Measurements from ENCODE around the gene CYLC1.
A peak's percentile ranks its signal among the peaks of the same experiment; 100 is the strongest.

DNA sequence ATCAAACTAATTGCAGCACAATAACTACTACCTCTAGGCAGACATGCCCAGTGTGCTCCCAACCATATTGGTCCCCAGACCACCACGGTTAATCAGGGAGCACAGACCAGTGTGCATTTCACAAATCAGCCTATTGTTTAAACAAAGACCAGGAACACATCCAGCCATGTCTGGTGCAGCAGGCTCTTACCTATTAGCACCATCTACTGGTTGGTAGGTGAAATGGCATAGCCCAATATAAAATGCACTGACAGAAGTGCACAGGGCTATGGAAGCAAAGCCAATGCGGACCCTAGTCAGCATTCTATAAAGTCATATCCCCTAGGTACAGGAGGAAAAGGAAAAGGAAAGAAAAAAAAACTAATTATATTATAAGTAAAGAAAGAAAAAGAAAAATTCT, 15.5 kb upstream of the CYLC1 start:
- TF ChIP-seq, protein P1, sequence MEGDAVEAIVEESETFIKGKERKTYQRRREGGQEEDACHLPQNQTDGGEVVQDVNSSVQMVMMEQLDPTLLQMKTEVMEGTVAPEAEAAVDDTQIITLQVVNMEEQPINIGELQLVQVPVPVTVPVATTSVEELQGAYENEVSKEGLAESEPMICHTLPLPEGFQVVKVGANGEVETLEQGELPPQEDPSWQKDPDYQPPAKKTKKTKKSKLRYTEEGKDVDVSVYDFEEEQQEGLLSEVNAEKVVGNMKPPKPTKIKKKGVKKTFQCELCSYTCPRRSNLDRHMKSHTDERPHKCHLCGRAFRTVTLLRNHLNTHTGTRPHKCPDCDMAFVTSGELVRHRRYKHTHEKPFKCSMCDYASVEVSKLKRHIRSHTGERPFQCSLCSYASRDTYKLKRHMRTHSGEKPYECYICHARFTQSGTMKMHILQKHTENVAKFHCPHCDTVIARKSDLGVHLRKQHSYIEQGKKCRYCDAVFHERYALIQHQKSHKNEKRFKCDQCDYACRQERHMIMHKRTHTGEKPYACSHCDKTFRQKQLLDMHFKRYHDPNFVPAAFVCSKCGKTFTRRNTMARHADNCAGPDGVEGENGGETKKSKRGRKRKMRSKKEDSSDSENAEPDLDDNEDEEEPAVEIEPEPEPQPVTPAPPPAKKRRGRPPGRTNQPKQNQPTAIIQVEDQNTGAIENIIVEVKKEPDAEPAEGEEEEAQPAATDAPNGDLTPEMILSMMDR (conservative IDR thresholded peaks at IDR 0.05) = peak; percentile 73
- TF ChIP-seq EZH2 (IDR thresholded peaks at IDR 0.05; ENCODE audit: low read depth) = no peak

Data from PC-9 (cell line).